Medulla oblongata (tissue), 1 donor: Measurements from ENCODE around the gene ZNF783.
"Not testable (repeated sequence)": the region's sequence is repeated elsewhere in the genome, so short reads cannot be mapped to it uniquely, and the experiment has no call there.

Experiments used
- DNase-seq: peaks from one replicate; pipeline ENCODE4 v3.0.0-alpha.2; 2015; ENCODE audit errors: extremely low spot score

ZNF783 gene

DNA sequence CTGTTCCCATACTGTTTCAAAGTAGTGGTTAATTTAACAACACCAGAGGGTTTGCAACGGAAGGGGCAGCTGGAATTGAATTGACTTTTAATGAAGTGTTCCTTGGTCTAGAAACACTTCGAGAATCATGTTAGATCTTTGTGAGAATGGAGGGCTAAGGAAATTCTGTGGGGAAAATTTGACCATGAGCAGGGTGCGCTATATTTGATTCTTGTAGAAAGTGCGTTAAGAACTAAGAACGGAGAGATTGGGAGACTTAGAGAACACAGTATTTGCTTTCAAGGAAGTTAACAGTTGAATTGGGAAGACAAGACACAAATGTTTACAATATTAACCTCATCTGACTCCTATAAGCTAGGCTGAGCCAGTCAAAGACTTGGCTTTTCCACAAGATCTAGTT lies 21.4 kb upstream of the ZNF783 start:
- DNase-seq: no peak

- no peak for DNase-seq
Observed at GRCh38 chr7:149241696-149242095, 20.3 kb upstream of the ZNF783 start.

DNA sequence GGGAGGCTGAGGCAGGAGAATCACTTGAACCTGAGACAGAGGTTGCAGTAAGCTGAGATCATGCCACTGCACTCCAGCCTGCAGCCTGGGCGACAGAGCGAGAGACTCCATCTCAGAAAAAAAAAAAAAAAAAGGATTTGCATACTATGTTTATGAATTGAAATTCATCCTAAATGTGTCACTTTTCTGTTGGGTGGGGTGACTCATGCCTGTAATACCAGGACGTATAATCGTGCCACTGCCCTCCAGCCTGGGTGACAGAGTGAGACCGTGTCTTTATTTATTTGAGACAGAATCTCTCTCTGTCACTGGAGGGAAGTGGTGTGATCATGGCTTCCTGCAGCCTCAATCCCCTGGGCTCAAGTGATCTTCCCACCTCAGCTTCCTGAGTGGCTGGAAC lies 16.8 kb upstream of the ZNF783 start:
- DNase-seq: no peak

GRCh38 chr7:149245744-149246143 lies 16.3 kb upstream of the ZNF783 start:
- no peak for DNase-seq

DNA sequence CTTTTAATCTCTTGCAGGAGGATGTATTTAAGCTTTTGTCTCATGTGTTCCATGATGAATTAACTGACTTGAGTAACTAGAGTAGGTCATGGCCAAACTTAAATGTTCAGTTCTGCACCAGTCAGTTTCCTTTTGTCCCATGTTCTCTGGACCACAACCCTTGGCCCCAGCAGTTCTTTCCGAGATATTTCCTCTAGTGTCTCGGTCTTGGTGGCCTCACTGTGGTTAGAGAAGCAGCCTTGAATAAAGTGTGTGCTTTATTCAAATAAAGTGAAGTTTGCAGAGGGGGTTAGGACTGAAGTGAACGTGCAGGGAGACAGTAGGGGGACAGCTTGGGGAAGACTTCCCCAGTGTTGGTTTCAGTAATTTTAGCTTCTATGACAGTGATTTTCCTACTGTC lies 13.2 kb upstream of the ZNF783 start:
- no peak for DNase-seq

DNA sequence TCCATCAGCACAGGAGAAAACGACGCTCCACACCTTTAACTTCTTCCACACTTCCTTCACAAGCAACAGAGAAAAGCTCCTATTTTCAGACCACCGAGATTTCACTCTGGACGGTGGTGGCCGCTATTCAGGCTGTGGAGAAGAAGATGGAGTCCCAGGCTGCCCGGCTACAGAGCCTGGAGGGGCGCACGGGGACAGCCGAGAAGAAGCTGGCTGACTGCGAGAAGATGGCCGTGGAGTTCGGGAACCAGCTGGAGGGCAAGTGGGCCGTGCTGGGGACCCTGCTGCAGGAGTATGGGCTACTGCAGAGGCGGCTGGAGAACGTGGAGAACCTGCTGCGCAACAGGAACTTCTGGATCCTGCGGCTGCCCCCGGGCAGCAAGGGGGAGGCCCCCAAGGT lies 11.8 kb upstream of the ZNF783 start:
- DNase-seq: not testable (repeated sequence)

DNA sequence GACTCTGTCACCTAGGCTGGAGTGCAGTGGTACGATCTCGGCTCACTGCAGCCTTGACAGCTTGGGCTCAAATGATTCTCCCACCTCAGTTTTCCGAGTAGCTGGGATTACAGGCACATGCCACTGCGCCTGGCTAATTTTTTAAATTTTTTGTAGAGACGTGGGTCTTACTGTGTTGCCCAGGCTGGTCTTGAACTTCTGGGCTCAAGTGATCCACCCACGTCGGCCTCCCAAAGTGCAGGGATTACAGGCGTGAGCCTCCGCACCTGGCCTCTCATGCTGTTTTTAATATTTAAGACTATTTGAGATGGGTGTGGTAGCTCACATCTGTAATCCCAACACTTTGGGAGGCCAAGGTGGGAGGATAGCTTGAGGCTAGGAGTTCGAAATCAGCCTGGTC lies 10.5 kb upstream of the ZNF783 start:
- DNase-seq: not testable (repeated sequence)

DNA sequence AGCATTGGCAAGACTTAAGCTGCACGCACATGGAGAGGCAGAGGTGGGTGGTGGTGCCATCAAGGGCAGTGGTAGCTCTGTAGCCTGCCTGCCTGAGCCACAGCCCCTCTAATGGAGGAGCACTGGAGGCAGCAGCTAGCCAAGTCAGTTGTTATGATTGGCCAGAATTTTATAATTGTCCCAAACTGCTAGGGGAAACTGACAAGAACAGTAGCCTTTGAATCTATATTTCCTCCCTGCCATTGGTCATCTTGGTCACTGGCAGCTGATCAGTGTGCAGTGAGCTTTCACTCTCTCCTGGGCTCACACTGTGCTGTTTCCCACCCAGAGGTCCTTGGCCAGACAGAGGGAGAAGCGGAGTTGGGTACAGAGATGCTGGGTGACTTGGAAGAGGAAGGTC lies 9.6 kb upstream of the ZNF783 start:
- no peak for DNase-seq

DNA sequence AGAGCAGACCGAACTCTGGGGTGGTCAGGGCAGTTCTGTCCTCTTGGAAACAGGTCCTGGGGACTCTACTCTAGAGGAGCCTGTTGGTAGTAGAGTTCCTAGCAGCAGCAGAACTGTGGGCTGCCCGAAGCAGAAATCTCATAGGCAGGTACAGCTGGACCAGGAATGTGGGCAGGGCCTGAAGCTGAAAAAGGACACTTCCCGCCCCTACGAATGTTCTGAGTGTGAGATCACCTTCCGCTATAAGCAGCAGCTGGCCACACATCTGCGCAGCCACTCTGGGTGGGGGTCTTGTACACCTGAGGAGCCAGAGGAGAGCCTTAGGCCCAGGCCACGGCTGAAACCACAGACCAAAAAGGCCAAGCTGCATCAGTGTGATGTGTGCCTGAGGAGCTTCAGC lies 8.3 kb upstream of the ZNF783 start:
- no peak for DNase-seq

- peak; percentile 62 for DNase-seq
Observed at GRCh38 chr7:149254181-149254858, 7.7 kb upstream of the ZNF783 start.

- no peak for DNase-seq
Observed at GRCh38 chr7:149255174-149255573, 6.8 kb upstream of the ZNF783 start.

GRCh38 chr7:149256568-149256967 lies 5.4 kb upstream of the ZNF783 start:
- no peak for DNase-seq

- DNase-seq: no peak
Observed at GRCh38 chr7:149257146-149257545, 4.8 kb upstream of the ZNF783 start.

- peak; percentile 55 for DNase-seq
Observed at GRCh38 chr7:149261316-149261828, 624 bp upstream of the ZNF783 start.

DNA sequence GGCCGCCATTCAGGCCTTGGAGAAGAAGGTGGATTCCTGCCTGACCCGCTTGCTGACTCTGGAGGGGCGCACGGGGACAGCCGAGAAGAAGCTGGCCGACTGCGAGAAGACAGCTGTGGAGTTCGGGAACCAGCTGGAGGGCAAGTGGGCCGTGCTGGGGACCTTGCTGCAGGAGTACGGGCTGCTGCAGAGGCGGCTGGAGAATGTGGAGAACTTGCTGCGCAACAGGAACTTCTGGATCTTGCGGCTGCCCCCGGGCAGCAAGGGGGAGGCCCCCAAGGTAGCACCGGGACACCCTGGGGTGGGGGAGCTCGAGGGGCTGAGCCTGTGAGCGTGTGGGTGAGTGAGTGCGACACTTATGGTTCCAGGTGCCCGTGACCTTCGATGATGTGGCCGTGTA lies 4.5 kb downstream of the ZNF783 start:
- DNase-seq: no peak

DNA sequence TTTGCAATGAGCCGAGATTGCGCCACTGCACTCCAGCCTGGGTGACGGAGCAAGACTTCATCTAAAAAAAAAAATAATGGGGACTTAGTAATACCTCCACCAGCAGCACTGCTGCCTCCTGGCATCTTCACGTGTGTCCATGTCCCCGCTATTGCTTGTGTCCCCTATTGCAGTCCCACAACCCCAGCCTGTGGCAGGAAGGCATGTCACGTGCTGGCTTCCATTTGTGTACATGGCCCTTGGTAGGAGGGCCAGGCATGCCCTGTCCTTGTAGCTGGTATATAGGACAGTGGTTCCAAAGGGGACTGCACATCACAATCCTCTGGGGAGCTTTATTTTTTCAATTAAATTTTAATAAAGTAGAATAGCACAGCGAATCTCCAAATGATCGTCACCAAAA lies 5.7 kb downstream of the ZNF783 start:
- no peak for DNase-seq

DNA sequence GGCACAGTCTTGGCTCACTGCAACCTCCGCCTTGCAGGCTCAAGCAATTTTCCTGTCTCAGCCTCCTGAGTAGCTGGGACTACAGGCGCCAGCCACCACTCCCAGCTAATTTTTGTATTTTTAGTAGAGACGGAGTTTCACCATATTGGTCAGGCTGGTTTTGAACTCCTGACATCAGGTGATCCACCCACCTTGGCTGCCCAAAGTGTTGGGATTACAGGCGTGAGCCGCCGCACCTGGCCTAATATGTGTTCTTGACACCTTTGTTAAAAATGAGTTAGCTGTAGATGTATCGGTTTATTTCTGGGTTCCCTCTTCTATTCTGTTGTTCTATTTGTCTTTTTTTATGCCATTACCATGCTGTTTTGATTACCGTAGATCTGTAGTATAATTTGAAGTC lies 12.4 kb downstream of the ZNF783 start:
- not testable (repeated sequence) for DNase-seq

DNA sequence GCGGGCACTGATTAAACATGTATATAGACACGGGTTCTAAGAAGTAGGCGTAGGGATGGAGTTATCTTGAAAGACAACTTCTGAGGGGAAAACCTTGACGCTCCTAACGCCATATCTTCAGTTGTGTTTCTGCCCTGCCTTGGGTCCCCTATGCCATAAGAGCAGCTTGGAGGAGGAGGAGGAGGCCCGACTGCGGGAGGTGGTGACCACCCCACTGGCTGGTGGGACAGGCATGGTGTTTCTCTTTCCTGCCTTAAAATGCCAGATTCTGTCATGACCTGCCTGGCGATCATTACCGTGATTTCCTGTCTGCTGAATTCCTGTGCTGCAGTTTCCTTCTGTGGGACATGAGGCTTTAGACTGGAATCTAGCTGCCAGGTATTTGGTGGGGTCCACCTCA lies 15.9 kb downstream of the ZNF783 start:
- no peak for DNase-seq

- no peak for DNase-seq
Observed at GRCh38 chr7:149278396-149278795, 16.4 kb downstream of the ZNF783 start.

DNA sequence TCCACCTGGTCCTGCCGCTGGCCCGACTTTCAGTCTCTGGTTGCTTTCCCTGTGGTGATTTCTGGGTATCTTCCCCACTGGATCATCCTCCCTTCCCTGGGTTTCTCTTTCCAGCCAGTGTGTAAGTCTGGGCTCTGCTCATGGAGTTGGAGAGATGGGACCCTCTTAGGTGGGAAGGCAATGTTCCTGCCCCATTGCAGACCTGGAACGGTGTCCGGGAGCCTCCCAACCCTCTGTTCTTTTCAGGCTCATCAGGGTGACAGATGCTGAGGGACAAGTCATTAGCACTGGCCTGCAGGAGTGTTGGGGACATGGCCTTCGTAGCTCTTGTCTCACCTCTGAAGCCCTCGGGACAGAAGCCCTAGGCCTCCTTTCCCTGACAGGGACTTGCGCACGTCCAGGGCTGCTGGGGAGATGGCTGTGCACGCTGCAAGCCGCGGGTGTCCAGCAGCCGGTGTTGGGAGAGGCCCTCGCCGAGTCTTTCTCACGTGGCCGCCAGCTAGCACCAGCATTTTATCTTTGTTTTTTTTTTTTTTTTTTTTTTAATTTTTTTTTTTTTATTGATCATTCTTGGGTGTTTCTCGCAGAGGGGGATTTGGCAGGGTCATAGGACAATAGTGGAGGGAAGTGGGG lies 17.2 kb downstream of the ZNF783 start:
- DNase-seq: no peak

- DNase-seq: no peak
Observed at GRCh38 chr7:149280151-149280550, 18.2 kb downstream of the ZNF783 start.

- DNase-seq: no peak
Observed at GRCh38 chr7:149280661-149281507, 18.9 kb downstream of the ZNF783 start.
